ENCODE results near the gene MAP4K3. TPM values are rescaled to one million over a fixed set of nuclear protein-coding genes. Genes with fewer than 3 reads are reported as not detected.
A peak's percentile ranks its signal among the peaks of the same experiment; 100 is the strongest.

Gene MAP4K3
- total and polyA plus RNA-seq, 9 of the 15 experiments (the other 6 are each of a cell fraction or from before 2014, with no cell fraction given), result 3.1 to 30.0 (median 16.9) TPM

DNA sequence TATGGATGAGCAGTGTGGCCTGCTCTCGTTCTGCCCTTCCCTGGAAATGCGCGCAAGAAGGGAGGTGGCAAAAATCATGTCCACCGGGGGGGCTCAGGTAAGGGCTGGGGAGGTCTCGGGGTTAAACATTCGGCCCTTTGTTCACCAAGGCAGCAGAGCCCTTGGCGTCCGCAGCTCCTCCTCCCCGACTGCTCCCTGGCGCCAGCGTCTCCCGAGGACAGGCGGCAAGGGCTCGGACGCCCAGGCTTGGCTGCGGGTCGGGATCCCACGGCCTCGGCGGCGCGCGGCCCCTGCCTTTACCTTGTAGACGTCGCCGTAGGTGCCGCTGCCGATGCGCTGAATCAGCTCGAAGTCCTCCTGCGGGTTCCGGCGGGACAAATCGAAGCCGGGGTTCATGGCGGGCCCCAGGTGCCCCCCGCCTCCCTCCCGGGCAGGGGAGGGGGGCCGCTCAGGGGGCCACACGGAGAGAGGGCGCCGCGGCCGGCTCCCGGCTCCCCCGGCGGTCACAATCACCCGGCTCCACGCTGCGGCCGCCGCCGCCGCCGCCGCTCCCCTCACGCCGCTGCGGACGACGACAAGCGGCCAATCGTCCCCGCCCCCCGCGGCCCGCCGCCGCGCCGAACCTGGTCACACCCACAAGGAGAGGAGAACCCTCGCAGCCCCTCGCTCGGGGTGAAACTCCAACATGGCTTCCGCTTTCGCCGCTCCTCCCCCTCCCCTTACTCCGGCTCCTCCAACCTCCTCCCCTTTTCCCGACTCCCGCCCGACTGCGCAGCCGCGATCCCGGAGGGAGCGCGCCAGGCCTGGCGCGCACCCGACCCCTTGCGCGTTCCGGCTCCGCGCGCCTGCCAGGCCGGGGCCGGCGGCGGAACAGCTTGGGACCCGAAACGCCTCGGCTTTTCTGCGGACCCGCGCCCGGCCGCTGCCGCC lies at the start of gene MAP4K3 (continued):
- TF ChIP-seq, protein P1, sequence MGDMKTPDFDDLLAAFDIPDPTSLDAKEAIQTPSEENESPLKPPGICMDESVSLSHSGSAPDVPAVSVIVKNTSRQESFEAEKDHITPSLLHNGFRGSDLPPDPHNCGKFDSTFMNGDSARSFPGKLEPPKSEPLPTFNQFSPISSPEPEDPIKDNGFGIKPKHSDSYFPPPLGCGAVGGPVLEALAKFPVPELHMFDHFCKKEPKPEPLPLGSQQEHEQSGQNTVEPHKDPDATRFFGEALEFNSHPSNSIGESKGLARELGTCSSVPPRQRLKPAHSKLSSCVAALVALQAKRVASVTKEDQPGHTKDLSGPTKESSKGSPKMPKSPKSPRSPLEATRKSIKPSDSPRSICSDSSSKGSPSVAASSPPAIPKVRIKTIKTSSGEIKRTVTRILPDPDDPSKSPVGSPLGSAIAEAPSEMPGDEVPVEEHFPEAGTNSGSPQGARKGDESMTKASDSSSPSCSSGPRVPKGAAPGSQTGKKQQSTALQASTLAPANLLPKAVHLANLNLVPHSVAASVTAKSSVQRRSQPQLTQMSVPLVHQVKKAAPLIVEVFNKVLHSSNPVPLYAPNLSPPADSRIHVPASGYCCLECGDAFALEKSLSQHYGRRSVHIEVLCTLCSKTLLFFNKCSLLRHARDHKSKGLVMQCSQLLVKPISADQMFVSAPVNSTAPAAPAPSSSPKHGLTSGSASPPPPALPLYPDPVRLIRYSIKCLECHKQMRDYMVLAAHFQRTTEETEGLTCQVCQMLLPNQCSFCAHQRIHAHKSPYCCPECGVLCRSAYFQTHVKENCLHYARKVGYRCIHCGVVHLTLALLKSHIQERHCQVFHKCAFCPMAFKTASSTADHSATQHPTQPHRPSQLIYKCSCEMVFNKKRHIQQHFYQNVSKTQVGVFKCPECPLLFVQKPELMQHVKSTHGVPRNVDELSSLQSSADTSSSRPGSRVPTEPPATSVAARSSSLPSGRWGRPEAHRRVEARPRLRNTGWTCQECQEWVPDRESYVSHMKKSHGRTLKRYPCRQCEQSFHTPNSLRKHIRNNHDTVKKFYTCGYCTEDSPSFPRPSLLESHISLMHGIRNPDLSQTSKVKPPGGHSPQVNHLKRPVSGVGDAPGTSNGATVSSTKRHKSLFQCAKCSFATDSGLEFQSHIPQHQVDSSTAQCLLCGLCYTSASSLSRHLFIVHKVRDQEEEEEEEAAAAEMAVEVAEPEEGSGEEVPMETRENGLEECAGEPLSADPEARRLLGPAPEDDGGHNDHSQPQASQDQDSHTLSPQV (IDR thresholded peaks at IDR 0.05), result peak; percentile 64; the same call in 1 of the 2 replicates
- TF ChIP-seq STAT5B (CRISPR knock-in tag; IDR thresholded peaks at IDR 0.05) (no peak), PTBP1 (IDR thresholded peaks at IDR 0.05; ENCODE audit: low read depth, low read length) (no peak), POLR2H (tag; IDR thresholded peaks at IDR 0.05; ENCODE audit: low read depth) (peak; percentile 60; the same call in 1 of the 2 replicates), ZNF75A (CRISPR knock-in tag; IDR thresholded peaks at IDR 0.05) (no peak), CEBPG (CRISPR knock-in tag; IDR thresholded peaks at IDR 0.05) (no peak), CEBPG (tag; conservative IDR thresholded peaks at IDR 0.05 in 1 of 2, IDR thresholded peaks at IDR 0.05 in 1 of 2) (no peak), JUN (IDR thresholded peaks at IDR 0.05; ENCODE audit: borderline replicate concordance, low read depth, low read length) (no peak), JUN (CRISPR knock-in tag; IDR thresholded peaks at IDR 0.05; ENCODE audit: borderline replicate concordance) (0 out of 2 replicates have a peak, but pooled peaks have one; percentile 21), CHCHD3 (CRISPR knock-in tag; IDR thresholded peaks at IDR 0.05) (no peak), MYBL2 (IDR thresholded peaks at IDR 0.05; ENCODE audit: low read depth) (no peak), MYBL2 (CRISPR knock-in tag; IDR thresholded peaks at IDR 0.05; ENCODE audit: borderline replicate concordance) (no peak), YY1 (IDR thresholded peaks at IDR 0.05; ENCODE audit: borderline replicate concordance in 1 of 3, control insufficient read depth in 1 of 3, extremely low read depth in 1 of 3, insufficient read depth in 3 of 3, insufficient read length in 1 of 3, insufficient replicate concordance in 2 of 3, low read depth in 1 of 3, low read length in 2 of 3) (peak; percentile 42 to 91 (median 83)), HMGN3 (IDR thresholded peaks at IDR 0.05; ENCODE audit: borderline replicate concordance, extremely low read depth, insufficient read length, low read depth, low read length) (peak; percentile 94)
- TF ChIP-seq, protein P2, sequence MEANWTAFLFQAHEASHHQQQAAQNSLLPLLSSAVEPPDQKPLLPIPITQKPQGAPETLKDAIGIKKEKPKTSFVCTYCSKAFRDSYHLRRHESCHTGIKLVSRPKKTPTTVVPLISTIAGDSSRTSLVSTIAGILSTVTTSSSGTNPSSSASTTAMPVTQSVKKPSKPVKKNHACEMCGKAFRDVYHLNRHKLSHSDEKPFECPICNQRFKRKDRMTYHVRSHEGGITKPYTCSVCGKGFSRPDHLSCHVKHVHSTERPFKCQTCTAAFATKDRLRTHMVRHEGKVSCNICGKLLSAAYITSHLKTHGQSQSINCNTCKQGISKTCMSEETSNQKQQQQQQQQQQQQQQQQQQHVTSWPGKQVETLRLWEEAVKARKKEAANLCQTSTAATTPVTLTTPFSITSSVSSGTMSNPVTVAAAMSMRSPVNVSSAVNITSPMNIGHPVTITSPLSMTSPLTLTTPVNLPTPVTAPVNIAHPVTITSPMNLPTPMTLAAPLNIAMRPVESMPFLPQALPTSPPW (CRISPR knock-in tag; IDR thresholded peaks at IDR 0.05), result peak; percentile 88
- TF ChIP-seq, protein P3, sequence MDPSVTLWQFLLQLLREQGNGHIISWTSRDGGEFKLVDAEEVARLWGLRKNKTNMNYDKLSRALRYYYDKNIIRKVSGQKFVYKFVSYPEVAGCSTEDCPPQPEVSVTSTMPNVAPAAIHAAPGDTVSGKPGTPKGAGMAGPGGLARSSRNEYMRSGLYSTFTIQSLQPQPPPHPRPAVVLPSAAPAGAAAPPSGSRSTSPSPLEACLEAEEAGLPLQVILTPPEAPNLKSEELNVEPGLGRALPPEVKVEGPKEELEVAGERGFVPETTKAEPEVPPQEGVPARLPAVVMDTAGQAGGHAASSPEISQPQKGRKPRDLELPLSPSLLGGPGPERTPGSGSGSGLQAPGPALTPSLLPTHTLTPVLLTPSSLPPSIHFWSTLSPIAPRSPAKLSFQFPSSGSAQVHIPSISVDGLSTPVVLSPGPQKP (CRISPR knock-in tag; IDR thresholded peaks at IDR 0.05), result no peak
